Hepatocyte (in vitro differentiated cells): Measurements from ENCODE around the gene MICU2.

Experiments used
- EZH2 ChIP-seq: fragments of 200-600 bp; sonication (generic); IDR thresholded peaks from 2 replicates; pipeline ENCODE4 v1.6.1; 2016; ENCODE audit warnings: antibody characterized with exemption, mild to moderate bottlenecking, borderline replicate concordance
- EZH2phosphoT487 ChIP-seq: fragments of 200-600 bp; sonication (generic); IDR thresholded peaks from one replicate; pipeline ENCODE4 v1.6.1; 2018; ENCODE audit warnings: antibody characterized with exemption, mild to moderate bottlenecking, low read depth, moderate library complexity; ENCODE audit not compliant: unreplicated experiment, severe bottlenecking
- TF ChIP-seq, protein P1 (sequence below): fragments of 200-600 bp; sonication (generic); IDR thresholded peaks from 2 replicates; pipeline ENCODE4 v1.5.1; 2016; ENCODE audit warnings: antibody characterized with exemption, mild to moderate bottlenecking; ENCODE audit not compliant: poor library complexity

GRCh38 chr13:21610687-21611086 is 6.7 kb upstream of the MICU2 start:
- TF ChIP-seq EZH2 = no peak
- TF ChIP-seq, protein P1, sequence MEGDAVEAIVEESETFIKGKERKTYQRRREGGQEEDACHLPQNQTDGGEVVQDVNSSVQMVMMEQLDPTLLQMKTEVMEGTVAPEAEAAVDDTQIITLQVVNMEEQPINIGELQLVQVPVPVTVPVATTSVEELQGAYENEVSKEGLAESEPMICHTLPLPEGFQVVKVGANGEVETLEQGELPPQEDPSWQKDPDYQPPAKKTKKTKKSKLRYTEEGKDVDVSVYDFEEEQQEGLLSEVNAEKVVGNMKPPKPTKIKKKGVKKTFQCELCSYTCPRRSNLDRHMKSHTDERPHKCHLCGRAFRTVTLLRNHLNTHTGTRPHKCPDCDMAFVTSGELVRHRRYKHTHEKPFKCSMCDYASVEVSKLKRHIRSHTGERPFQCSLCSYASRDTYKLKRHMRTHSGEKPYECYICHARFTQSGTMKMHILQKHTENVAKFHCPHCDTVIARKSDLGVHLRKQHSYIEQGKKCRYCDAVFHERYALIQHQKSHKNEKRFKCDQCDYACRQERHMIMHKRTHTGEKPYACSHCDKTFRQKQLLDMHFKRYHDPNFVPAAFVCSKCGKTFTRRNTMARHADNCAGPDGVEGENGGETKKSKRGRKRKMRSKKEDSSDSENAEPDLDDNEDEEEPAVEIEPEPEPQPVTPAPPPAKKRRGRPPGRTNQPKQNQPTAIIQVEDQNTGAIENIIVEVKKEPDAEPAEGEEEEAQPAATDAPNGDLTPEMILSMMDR = no peak
- no peak for TF ChIP-seq EZH2phosphoT487
